OCI-LY3 (cell line): Measurements from ENCODE around the gene NAB2.

Source experiments
- EZH2phosphoT487 ChIP-seq: fragments of 200-600 bp; shearing (Covaris generic); IDR thresholded peaks from 2 replicates; pipeline ENCODE4 v1.6.1; 2018; ENCODE audit warnings: antibody characterized with exemption, mixed run types, low read depth
- TF ChIP-seq, protein P1 (sequence below): fragments of 200-600, 300-600 bp; sonication (generic); IDR thresholded peaks from 2 replicates; pipeline ENCODE4 v1.5.1; 2014; ENCODE audit warnings: antibody characterized with exemption, low read length, low read depth

DNA sequence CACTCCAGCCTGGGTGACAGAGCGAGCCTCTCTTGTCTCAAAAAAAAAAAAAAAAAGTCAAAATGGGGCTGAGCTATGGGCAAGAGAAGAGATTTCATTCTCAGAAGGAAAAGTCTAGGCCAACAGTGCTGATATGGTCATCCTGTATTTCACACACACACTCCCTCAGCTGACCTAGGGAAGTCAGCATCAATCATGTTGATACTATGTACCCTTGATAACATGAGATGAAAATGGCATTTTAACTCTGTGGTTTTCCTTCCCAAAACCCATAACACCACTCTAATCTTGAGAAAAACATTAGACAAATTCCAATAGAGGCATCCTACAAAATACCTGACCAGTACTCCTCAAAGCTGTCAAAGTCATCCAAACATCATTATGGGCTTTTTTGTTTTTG is 8.1 kb upstream of the NAB2 start:
- TF ChIP-seq, protein P1, sequence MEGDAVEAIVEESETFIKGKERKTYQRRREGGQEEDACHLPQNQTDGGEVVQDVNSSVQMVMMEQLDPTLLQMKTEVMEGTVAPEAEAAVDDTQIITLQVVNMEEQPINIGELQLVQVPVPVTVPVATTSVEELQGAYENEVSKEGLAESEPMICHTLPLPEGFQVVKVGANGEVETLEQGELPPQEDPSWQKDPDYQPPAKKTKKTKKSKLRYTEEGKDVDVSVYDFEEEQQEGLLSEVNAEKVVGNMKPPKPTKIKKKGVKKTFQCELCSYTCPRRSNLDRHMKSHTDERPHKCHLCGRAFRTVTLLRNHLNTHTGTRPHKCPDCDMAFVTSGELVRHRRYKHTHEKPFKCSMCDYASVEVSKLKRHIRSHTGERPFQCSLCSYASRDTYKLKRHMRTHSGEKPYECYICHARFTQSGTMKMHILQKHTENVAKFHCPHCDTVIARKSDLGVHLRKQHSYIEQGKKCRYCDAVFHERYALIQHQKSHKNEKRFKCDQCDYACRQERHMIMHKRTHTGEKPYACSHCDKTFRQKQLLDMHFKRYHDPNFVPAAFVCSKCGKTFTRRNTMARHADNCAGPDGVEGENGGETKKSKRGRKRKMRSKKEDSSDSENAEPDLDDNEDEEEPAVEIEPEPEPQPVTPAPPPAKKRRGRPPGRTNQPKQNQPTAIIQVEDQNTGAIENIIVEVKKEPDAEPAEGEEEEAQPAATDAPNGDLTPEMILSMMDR, result no peak
- TF ChIP-seq EZH2phosphoT487, result no peak
